GM12878 (cell line): ENCODE data around the gene NRXN3.

ENCODE experiments used
- CREM ChIP-seq: IDR thresholded peaks from 2 replicates; pipeline ENCODE4 v1.6.1; 2014; ENCODE audit warnings: antibody characterized with exemption, low read depth
- EZH2 ChIP-seq: IDR thresholded peaks from 2 replicates; pipeline ENCODE4 v1.6.1; 2012; ENCODE audit warnings: low read depth, mild to moderate bottlenecking, control low read depth, inconsistent platforms, low read length, borderline replicate concordance; ENCODE audit not compliant: control insufficient read depth
- GATAD2B ChIP-seq: fragments of 450-650 bp; conservative IDR thresholded peaks from 2 replicates; pipeline ENCODE4 v1.6.1; 2017; ENCODE audit warnings: low read depth, mild to moderate bottlenecking, moderate library complexity
- MTA3 ChIP-seq: IDR thresholded peaks from 2 replicates; pipeline ENCODE4 v1.6.1; 2012; ENCODE audit warnings: low read length, inconsistent platforms, borderline replicate concordance
- NKRF ChIP-seq: fragments of 450-650 bp; conservative IDR thresholded peaks from 2 replicates; pipeline ENCODE4 v1.6.1; 2017; ENCODE audit warnings: mild to moderate bottlenecking, moderate library complexity
- NRF1 ChIP-seq: conservative IDR thresholded peaks from 2 replicates; pipeline ENCODE4 v1.6.1; 2011; ENCODE audit warnings: mild to moderate bottlenecking, low read depth, low read length, improper control_type of control experiment
- POLR2A ChIP-seq: IDR thresholded peaks from 2 replicates; pipeline ENCODE4 v1.6.1; 2011; ENCODE audit warnings: low read depth, mild to moderate bottlenecking, low read length
- POLR2AphosphoS2 ChIP-seq: IDR thresholded peaks from 2 replicates; pipeline ENCODE4 v1.6.1; 2011; ENCODE audit warnings: low read depth, mild to moderate bottlenecking, low read length, improper control_type of control experiment, moderate library complexity
- POLR2AphosphoS5 ChIP-seq: IDR thresholded peaks from 2 replicates; pipeline ENCODE4 v1.6.1; 2011; ENCODE audit warnings: mild to moderate bottlenecking, low read length, inconsistent platforms
- RELB ChIP-seq: fragments of 450-650 bp; IDR thresholded peaks from 2 replicates; pipeline ENCODE4 v1.6.1; 2017; ENCODE audit warnings: low read depth, mild to moderate bottlenecking, moderate library complexity
- TCF12 ChIP-seq: IDR thresholded peaks from 2 replicates; pipeline ENCODE4 v1.6.1; 2011; ENCODE audit warnings: low read depth, mild to moderate bottlenecking, low read length
- TF ChIP-seq, protein P1 (sequence below), 3 experiments: IDR thresholded peaks in 2 of 3; conservative IDR thresholded peaks in 1 of 3; 2 replicates each; pipeline ENCODE4 v1.5.1; 2011; ENCODE audit warnings: low read depth in 3 of 3, low read length in 3 of 3, mild to moderate bottlenecking in 3 of 3, control low read depth in 2 of 3, moderate library complexity in 2 of 3, inconsistent platforms in 1 of 3, mixed read lengths in 1 of 3; ENCODE audit not compliant: control insufficient read depth in 2 of 3, insufficient read depth in 1 of 3; ENCODE audit errors: extremely low read depth in 1 of 3

DNA sequence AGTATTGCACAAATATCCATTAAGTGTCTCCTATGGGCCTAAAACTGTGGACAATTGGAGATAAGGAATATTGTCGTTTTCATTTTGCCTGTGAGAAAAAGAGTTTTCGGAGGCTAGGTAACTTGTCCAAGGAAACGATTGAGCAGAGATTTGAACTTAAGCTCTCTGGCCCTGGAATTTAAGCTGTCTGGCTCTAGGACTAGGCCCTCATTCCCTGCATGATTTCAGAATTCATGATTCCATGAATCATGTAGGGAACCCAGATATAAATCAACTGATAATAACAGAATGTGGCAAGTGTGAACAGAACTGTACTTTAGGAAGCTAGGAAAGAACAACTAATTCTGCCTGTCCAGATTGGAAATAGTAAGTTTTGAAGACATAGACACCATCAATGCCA is 1100.2 kb downstream of the NRXN3 start:
- TF ChIP-seq, protein P1, sequence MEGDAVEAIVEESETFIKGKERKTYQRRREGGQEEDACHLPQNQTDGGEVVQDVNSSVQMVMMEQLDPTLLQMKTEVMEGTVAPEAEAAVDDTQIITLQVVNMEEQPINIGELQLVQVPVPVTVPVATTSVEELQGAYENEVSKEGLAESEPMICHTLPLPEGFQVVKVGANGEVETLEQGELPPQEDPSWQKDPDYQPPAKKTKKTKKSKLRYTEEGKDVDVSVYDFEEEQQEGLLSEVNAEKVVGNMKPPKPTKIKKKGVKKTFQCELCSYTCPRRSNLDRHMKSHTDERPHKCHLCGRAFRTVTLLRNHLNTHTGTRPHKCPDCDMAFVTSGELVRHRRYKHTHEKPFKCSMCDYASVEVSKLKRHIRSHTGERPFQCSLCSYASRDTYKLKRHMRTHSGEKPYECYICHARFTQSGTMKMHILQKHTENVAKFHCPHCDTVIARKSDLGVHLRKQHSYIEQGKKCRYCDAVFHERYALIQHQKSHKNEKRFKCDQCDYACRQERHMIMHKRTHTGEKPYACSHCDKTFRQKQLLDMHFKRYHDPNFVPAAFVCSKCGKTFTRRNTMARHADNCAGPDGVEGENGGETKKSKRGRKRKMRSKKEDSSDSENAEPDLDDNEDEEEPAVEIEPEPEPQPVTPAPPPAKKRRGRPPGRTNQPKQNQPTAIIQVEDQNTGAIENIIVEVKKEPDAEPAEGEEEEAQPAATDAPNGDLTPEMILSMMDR (IDR thresholded peaks at IDR 0.05 in 2 of 3, conservative IDR thresholded peaks at IDR 0.05 in 1 of 3; ENCODE audit: control insufficient read depth in 2 of 3, extremely low read depth in 1 of 3, insufficient read depth in 1 of 3, low read depth in 3 of 3, low read length in 3 of 3): no peak
- TF ChIP-seq NKRF (no peak), GATAD2B (no peak), POLR2AphosphoS2 (no peak), POLR2A (no peak), RELB (no peak), NRF1 (no peak), CREM (no peak), TCF12 (no peak), EZH2 (no peak), POLR2AphosphoS5 (no peak), MTA3 (no peak)
